ENCODE measurements around the gene RHBDD1.

The RHBDD1 gene

GRCh38 chr2:226915846-226916360 lies 80.0 kb downstream of the RHBDD1 start:
- no peak for DNase-seq (ENCODE audit: low read depth)

- DNase-seq (ENCODE audit: low read depth), result no peak
These were observed 80.8 kb downstream of the RHBDD1 start for GRCh38 chr2:226916669-226917068.

DNA sequence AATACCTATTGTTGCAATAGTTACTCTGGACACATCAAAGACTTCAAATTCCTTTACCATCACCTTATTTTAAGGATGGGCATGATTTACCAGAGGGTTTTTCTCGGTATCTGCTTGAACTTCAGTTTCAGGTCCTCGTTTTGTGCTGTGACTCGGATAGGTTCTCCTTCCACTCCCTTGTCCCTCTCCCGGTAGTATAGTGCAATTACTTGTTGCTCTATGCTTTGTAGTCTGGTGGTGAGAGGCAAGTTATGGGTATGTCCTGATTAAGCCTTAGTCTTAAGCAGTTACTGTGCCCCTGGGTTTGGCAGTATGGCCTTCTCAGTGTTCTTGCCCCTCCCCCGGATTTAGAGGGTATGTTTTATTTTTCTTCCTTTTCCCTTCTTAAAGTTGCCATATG lies 96.6 kb downstream of the RHBDD1 start:
- no peak for DNase-seq (ENCODE audit: low read depth)

DNA sequence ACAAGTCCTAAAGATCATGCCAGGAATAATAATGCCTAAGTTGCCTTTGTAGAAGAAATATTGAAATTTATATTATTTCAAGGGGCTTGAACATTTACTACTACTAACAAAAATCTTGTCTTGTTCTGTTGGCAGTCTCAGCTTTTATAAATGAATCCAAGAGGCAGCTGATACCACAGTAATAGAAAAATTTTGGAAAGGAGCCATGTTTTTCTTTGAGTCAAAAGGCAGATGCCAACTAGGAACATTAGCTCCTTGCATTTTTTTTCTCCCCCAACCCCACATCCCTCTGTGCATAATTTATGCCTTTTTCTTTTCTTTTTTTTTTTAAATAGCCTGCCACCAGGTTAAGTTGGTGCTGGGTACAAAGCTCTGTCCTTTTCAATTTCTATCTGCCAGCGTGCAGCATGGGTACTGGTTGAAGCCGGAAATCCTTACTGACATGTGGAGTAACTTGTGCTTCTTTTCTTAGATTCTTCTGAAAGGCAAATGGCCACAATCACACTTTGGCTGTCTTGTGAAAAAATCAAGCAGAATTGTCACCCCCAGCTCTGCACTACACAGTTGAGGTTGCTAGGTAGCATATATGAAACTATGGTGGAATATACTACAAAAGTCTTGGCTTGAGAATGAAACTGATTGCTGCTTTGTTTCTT lies 98.8 kb downstream of the RHBDD1 start:
- no peak for DNase-seq (ENCODE audit: low read depth)

GRCh38 chr2:226943862-226944620 lies 108.2 kb downstream of the RHBDD1 start:
- DNase-seq (ENCODE audit: low read depth), result no peak

DNA sequence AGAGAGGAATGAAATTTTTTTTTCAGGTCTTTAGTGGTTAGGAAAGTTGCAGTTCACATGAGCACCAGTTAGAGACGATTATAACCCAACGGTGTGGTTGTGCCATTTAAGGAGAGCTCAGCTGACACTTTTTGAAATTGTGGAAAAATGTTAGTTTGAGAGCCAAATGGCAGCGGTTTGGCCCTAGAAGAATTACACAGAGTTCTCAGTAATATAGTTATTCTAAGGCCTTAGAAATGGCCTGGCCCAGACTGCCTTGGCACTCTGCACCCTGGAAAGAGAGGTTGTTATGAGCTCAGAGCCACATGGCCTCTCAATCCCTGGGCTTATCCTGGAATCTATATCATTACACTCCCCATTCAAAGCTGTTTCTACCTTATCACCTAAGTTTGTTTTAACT lies 117.4 kb downstream of the RHBDD1 start:
- DNase-seq (ENCODE audit: low read depth), result no peak

DNA sequence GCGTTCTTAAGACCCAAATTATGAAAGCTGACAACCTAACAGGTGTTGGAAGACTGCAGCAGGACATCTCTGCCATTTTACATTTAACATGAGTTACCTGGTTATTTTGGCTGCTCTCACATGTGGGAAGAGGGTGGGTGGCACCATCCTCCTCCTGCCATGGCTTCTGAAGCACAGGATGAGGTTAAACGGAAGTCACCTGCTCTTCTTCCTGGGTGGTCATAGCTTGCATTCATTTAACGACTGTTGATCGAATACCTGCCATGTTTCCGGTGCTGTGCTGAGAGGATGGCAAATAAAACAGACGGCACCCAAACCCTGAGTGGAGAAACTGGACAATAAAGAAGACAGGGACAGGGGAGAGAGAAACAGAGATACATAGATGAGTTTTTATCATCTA lies 118.0 kb downstream of the RHBDD1 start:
- no peak for DNase-seq (ENCODE audit: low read depth)

DNA sequence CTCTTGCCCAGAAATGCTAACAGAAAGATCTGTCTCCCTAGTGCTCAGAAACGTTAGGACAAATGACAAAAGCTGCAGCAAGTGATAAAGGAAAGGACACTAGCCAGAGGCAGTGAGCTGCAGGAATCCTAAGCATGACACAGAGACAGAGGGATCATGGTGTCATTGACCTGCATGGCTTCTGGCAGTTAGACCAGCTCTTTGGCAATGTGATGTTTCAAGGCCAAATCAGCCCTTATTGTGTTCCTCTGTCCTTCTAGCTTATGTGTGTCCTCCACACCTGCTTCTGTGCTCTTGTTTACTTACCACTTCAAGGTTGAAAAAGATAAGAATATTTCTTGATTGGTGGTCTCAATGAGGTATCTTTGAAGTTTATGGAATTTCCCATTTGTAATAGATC lies 120.8 kb downstream of the RHBDD1 start:
- no peak for DNase-seq (ENCODE audit: low read depth)

DNA sequence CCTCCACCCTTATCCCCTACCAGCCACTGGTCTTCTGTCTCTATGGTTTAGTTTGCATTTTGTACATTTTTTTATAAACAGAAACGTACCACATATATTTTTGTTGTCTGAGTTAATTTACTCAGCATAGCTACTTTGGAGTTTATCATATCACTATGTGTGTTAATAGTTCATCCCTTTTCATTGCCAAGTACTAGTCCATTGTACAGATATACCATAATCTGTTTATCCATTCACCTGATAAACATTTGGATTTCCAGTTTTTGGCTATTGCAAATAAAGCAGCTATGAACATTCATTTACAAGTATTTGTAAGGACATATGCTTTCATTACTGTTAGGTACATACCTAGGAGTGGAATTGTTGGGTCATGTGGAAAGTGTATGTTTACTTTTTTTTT lies 123.6 kb downstream of the RHBDD1 start:
- DNase-seq (ENCODE audit: low read depth), result no peak

DNA sequence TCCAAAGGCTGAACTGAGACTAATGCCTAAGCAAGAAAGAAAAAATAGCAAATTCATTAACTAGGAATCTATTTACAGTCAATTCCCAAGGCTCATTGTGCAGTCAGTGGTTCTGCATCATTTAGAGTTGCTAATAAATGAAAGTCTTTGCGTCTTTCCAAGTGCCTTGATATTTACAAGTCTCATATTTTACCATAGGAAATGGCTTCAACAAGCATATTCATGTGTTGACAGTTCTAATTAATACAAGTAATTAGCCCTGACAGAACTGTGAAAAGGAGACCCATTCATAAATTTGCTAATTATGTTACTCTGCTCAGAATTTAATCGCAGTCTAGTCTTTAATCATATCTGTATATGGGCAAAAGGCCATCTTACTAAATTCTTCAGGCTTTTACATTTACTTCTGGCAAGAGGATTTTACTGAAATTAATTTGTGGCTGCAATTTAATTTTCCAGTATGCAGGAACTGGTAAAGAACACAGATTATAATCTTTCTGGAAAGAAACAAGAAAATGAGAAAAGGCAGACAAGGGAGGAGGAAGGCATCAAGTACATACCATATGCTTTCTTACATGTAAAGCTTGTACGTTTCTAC lies 126.4 kb downstream of the RHBDD1 start:
- no peak for DNase-seq (ENCODE audit: low read depth)

DNA sequence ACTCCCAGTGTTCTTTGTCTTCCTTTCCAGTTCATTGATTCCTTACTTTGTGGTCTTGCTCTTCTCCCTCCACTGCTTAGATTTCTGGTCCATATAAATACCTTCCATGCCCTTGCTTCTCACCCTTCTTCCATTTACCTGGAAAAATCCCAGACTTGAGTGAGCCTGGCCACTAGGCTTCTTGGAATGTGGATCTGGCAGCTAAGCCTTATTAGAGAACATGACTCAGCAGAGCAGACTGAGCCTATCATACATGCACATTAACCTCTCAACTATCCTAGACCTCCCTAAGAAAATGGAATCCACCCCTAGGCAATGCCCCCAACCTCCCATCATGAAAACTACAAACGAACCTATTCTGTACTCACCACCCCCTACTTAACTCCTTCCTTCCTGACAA lies 127.7 kb downstream of the RHBDD1 start:
- DNase-seq (ENCODE audit: low read depth), result no peak

DNA sequence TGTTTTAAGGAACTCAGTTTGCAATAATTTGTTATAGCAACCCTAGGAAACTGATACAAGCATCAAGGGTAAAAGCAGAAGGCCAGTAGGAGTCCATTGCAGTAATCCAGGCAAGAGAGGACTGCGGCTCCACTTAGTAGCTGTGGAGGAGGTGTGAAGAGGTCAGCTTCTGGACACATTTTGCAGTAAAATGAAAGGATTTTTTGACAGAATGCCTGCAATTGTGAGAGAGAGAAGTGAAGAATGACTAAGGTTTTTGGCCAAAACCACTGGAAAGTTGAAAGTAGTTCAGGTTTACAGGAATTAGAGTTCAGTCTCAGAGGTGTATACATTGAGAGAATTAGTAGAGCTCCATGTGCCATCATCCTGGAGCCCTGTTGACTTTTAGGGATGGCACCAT lies 129.5 kb downstream of the RHBDD1 start:
- no peak for DNase-seq (ENCODE audit: low read depth)

DNA sequence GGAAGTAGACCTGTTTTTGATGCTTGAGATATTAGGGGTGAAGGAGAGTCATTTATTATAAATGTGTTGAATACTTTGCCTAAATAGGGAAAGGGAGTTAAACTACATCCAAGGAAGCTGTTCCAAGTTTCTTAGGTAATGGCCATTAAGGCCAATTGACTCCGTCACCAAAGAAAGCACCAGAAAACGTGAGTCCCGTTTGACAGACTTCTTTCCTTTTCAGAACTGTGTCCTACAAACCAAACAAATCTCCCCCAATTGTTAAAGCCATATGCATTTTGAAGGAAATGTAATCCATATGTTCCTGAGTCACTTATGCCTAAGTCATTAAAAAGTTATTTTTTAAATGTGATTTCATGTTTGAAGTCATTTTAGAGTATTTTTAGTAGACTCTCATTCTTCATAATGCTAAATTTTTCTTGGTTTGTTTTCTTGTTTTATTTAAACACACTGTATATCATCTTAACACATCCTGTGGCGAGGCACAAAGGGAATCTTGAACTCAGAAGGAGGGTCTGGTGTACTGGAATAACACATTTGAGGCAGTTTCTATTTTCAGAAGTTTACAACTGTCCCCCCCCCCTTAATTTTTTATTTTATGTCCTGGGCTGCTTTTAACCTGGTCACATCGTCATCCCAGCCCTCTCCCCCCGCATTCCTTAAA lies 133.7 kb downstream of the RHBDD1 start:
- DNase-seq (ENCODE audit: low read depth), result no peak

GRCh38 chr2:226970362-226970761 lies 134.5 kb downstream of the RHBDD1 start:
- DNase-seq (ENCODE audit: low read depth), result no peak

- DNase-seq (ENCODE audit: low read depth), result no peak
These were observed 135.2 kb downstream of the RHBDD1 start for GRCh38 chr2:226971084-226971483.

GRCh38 chr2:226971770-226972169 lies 135.9 kb downstream of the RHBDD1 start:
- DNase-seq (ENCODE audit: low read depth), result no peak

- DNase-seq (ENCODE audit: low read depth), result no peak
These were observed 138.0 kb downstream of the RHBDD1 start for GRCh38 chr2:226973816-226974215.

- no peak for DNase-seq (ENCODE audit: low read depth)
These were observed 141.9 kb downstream of the RHBDD1 start for GRCh38 chr2:226977775-226978190.

DNA sequence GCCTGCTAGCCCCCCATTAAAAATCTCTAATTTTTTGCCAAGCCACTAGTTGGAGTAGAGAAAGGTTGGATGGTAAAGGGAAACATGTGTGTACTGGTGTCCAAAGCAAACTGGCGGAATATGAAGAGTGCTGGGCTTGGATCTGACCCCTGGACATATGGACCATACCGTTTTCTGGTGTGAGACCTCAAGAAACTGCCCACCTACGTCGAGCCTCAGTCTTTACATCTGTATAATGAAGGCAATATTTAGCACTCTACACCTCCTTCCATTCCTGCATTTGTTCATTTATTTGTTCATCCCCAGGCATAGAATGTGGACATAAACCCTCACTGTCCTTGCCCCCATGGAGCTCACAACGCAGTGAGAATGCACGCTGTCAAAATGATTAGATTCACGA lies 142.4 kb downstream of the RHBDD1 start:
- DNase-seq (ENCODE audit: low read depth), result no peak

- no peak for DNase-seq (ENCODE audit: low read depth)
These were observed 143.2 kb downstream of the RHBDD1 start for GRCh38 chr2:226979004-226979403.

- DNase-seq (ENCODE audit: low read depth), result no peak
These were observed 146.0 kb downstream of the RHBDD1 start for GRCh38 chr2:226981791-226982326.

Measured in T follicular helper cell (primary cell).